ENCODE measurements around the gene DCDC2B. TPM values are rescaled to one million over a fixed set of nuclear protein-coding genes. Genes with fewer than 3 reads are reported as not detected.
A peak's percentile ranks its signal among the peaks of the same experiment; 100 is the strongest.
"Not testable (repeated sequence)": the region's sequence is repeated elsewhere in the genome, so short reads cannot be mapped to it uniquely, and the experiment has no call there.

DCDC2B gene
- total RNA-seq, 2 donors from 2014 or later: 0.28 to 0.37 TPM

DNA sequence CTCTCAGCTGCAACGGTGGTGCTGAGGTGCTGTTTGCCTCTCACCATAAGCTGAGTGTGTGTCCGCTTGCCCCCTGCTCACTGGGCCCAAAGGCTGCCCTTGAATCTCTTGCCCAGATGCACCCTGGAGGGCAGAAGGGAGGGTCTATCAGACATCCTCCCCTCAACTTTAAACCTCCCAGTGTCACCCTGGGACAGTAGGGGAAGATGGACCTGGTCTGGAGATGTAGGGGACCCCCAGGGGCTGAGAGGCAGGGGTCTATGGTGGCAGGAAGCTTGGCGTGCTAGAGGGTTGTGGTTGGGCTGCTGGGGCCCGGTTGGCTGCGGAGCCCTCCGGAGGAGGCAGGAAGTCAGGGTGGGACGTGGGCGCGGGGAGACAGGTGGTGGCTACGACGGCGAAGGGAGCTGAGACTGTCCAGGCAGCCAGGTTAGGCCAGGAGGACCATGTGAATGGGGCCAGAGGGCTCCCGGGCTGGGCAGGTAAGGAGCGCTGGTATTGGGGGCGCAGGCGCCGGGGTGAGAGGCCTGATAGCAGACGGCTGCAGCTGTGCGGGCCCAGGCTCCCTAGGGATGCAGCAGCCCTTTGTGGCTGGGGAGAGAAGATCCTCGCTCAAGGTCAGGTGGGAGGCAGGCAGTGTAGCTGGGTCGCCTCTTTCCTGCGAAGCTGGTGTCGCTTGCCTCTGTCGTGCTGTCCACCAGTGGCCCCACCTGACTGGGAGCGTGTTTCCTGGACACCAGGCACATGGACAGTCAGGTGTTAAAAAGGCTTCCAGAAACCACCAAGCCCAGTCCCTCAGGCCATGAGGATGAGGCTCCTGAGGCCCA, 42.2 kb downstream of the DCDC2B start, which contains the start of gene LCK:
Gene LCK, plus strand, starts transcription at position 373 of the 824 bp plus-strand sequence. CDS start 23,065 bp downstream, outside the sequence.
- H3K4me3 Mint-ChIP-seq: peak within 1 kb of the TSS; percentile 99
- H3K4me1 Mint-ChIP-seq: peaks cover 35% of the 10 kb centered on the region

DNA sequence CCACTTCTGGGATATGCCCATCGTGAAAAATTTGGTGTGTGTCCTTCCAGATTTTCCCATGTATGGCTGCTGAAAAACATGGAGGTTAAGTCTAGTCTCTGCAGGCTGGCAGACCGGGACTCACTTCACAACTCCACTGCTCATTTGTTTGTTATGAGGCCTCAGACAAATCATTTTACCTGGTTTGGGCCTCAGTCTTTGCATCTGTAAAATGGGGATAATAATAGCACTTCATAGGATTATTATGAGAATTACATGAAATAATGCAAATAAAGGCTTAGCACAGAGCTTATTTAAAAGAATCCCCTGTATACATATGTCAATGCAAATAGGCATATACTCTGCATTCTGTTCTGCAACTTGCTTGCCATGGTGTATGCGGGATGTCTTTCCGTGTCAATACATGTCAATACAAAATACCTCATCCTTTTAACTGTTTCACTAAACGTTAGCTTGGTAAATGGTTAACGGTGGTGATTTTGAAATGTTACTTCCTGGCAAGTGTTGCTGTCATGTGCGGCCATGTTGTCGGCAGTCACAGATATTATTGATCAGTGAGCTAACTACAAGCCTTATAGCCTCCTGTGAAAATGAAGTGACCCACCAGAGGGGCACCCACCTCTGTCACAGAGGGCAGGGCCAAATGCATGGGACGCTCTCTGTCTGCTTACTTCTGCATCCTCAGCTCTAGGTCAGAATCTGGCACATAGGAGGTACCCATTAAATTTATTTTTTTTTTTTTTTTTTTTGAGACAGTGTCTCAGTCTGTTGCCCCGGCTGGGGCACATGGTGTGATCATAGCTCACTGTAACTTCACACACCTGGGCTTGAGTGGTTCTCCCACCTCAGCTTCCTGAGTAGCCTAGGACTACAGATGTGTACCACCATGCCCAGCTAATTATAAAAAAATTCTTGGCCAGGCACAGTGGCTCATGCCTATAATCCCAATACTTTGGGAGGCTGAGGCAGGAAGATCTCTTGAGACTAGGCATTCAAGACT, 46.5 kb downstream of the DCDC2B start:
- Mint-ChIP-seq H3K27ac (peak overlapping the region; percentile 88), H3K36me3 (ENCODE audit: low read depth) (peaks cover 78% of the 10 kb centered on the region), H3K4me1 (peaks cover 24% of the 10 kb centered on the region), H3K4me3 (peak overlapping the region; percentile 99), H3K27me3 (no peaks in the 10 kb centered on the region), H3K9me3 (no peaks in the 10 kb centered on the region)
- peak; percentile 2 for ATAC-seq (replicated peaks)

More for the DNA sequence above, 42.2 kb downstream of the DCDC2B start, which contains the start of gene LCK:
- Mint-ChIP-seq H3K27me3 (no peaks in the 10 kb centered on the region), H3K9me3 (no peaks in the 10 kb centered on the region), H3K27ac (peak within 1 kb of the TSS; percentile 97), H3K36me3 (ENCODE audit: low read depth) (peaks cover 50% of the 10 kb centered on the region)
- peak; percentile 50 for ATAC-seq (replicated peaks)

DNA sequence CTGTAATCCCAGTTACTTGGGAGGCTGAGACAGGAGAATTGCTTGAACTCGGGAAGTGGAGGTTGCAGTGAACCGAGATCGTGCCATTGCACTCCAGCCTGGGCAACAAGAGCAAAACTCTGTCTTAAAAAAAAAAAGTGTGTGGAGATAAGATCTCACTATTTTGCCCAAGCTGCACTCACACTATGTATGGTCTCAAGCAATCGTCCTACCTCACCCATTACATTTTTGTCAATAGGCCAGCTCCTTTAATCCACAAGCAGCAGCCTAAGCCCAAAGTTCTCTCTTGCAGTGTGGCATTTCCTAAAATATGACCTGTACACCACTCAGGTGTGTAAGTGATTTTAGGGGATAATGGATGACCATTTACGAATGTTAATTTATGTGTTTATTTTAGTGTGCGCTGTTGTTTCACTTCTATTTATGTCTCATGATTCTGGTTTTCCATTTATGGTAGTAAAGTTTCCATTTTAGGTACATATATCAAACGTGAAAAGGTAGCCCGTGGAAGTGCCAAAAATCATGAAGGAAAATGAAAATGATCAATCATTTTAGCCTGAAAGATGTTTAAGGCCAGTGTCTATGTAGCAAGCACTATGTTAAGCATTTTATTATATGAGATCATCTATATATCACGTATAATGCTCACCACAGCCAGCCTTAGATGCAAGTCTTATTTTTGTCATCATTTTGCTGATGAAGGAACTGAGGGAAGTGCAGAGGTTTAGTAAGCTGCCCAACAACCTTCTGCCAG, 47.8 kb downstream of the DCDC2B start:
- Mint-ChIP-seq H3K27ac (peak overlapping the region; percentile 92), H3K9me3 (no peaks in the 10 kb centered on the region), H3K4me3 (peak overlapping the region; percentile 99), H3K36me3 (ENCODE audit: low read depth) (peaks cover 78% of the 10 kb centered on the region), H3K27me3 (no peaks in the 10 kb centered on the region), H3K4me1 (peaks cover 22% of the 10 kb centered on the region)
- peak; percentile 30 for ATAC-seq (replicated peaks)

DNA sequence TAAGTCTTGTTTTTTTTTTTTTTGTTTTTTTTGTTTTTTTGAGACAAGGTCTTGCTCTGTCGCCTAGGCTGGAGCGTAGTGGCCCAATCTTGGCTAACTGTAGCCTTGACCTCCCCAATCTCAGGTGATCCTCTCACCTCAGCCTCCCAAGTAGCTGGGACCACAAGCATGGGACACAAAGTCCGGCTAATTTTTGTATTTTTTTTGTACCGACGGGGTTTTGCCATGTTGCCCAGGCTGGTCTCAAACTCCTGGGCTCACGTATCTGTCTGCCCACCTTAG, 48.3 kb downstream of the DCDC2B start:
- no peak for ATAC-seq (replicated peaks)
- Mint-ChIP-seq H3K4me1 (peaks cover 22% of the 10 kb centered on the region), H3K27ac (peak overlapping the region; percentile 92), H3K4me3 (peak overlapping the region; percentile 99), H3K9me3 (no peaks in the 10 kb centered on the region), H3K27me3 (no peaks in the 10 kb centered on the region), H3K36me3 (ENCODE audit: low read depth) (peaks cover 74% of the 10 kb centered on the region)

DNA sequence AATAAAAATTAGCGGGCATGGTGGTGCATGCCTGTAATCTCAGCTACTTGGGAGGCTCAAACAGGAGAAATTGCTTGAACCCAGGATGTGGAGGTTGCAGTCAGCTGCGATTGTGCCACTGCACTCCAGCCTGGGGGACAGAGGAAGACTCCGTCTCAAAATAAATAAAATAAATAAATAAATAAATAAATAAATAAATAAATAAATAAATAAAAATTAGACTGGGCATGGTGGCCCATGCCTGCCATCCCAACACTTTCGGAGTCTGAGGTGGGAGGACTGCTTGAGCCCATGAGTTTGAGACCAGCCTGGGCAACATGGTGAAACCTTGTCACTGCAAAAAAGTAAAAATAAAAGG, 54.3 kb downstream of the DCDC2B start:
- Mint-ChIP-seq H3K4me3 (peak overlapping the region; percentile 62), H3K36me3 (ENCODE audit: low read depth) (peaks cover 65% of the 10 kb centered on the region), H3K4me1 (peaks cover 29% of the 10 kb centered on the region)
- not testable (repeated sequence) for ATAC-seq (replicated peaks); H3K27me3 Mint-ChIP-seq; H3K9me3 Mint-ChIP-seq; H3K27ac Mint-ChIP-seq

DNA sequence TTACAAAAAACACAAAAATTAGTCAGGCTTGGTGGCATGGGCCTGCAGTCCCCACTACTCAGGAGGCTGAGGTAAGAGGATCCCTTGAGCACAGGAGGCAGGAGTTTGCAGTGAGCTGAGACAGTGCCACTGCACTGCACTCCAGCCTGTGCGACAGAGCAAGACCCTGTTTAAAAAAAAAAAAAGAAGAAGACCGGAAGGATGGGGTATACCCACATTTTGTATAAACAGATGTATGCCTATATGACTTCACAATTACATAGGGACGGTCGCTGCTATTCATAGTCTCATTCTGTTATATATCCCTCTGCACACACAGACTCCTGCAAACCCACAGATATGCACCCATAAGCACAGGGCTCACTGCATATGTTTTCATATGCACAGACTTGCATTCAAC, 54.9 kb downstream of the DCDC2B start:
- Mint-ChIP-seq H3K27me3 (no peaks in the 10 kb centered on the region), H3K27ac (peak overlapping the region; percentile 75), H3K9me3 (peaks cover 3% of the 10 kb centered on the region), H3K36me3 (ENCODE audit: low read depth) (peaks cover 65% of the 10 kb centered on the region), H3K4me1 (peaks cover 29% of the 10 kb centered on the region), H3K4me3 (peak overlapping the region; percentile 62)
- peak; percentile 72 for ATAC-seq (replicated peaks)

Other genes starting within 250 kb of the DCDC2B start
- 100 to 1,000 TPM; 140 to 177 TPM for gene KHDRBS1, start 195.2 kb upstream of the DCDC2B start, total RNA-seq
- 10 to 100 TPM; 26.2 to 34.4 TPM for gene TMEM39B, start 136.2 kb upstream of the DCDC2B start, total RNA-seq
- gene KPNA6, start 101.0 kb upstream of the DCDC2B start, total RNA-seq: 10 to 100 TPM; 61.8 to 77.1 TPM
- 100 to 1,000 TPM in 1 of 2 donors, 10 to 100 TPM in 1; 68.4 to 102 TPM for gene TXLNA, start 29.4 kb upstream of the DCDC2B start, total RNA-seq
- gene CCDC28B, start 8.5 kb upstream of the DCDC2B start, total RNA-seq: 10 to 100 TPM in 1 of 2 donors, 1 to 10 TPM in 1; 7.0 to 14.3 TPM
- gene IQCC, start 3.4 kb upstream of the DCDC2B start, total RNA-seq: 1 to 10 TPM; 3.4 to 5.5 TPM
- gene TMEM234, start 13.3 kb downstream of the DCDC2B start, total RNA-seq: 10 to 100 TPM; 11.4 to 12.9 TPM
- gene EIF3I, start 13.3 kb downstream of the DCDC2B start, total RNA-seq: 100 to 1,000 TPM; 203 to 303 TPM
- 1 to 10 TPM in 1 of 2 donors, under 1 TPM in 1; 0.99 to 1.1 TPM for gene FAM167B, start 38.1 kb downstream of the DCDC2B start, total RNA-seq
- 100 to 1,000 TPM; 228 to 323 TPM for gene LCK, start 42.2 kb downstream of the DCDC2B start, total RNA-seq
- gene HDAC1, start 83.0 kb downstream of the DCDC2B start, total RNA-seq: 100 to 1,000 TPM; 171 to 199 TPM
- 10 to 100 TPM in 1 of 2 donors, 1 to 10 TPM in 1; 7.2 to 15.9 TPM for gene MARCKSL1, start 127.1 kb downstream of the DCDC2B start, total RNA-seq
- 10 to 100 TPM in 1 of 2 donors, 1 to 10 TPM in 1; 7.7 to 21.6 TPM for gene FAM229A, start 153.4 kb downstream of the DCDC2B start, total RNA-seq
- 1 to 10 TPM in 1 of 2 donors, under 1 TPM in 1; 0.61 to 1.7 TPM for gene TSSK3, start 153.4 kb downstream of the DCDC2B start, total RNA-seq
- gene BSDC1, start 185.4 kb downstream of the DCDC2B start, total RNA-seq: 10 to 100 TPM; 46.1 to 71.6 TPM